ACC112 (cell line): ENCODE data around the gene TTC7B.

Experiments
- H2AFZ ChIP-seq: fragments of 200-600 bp; sonication (generic); one replicate; pipeline ENCODE4 v1.6.0; 2017; ENCODE audit warnings: antibody characterized with exemption, low read length; ENCODE audit not compliant: unreplicated experiment
- H3K27ac ChIP-seq: fragments of 200-600 bp; sonication (generic); 2 replicates; pipeline ENCODE4 v1.5.1; 2014; ENCODE audit warnings: low read depth, mild to moderate bottlenecking, antibody characterized with exemption, low read length, moderate library complexity
- H3K27me3 ChIP-seq: fragments of 200-600 bp; sonication (generic); 2 replicates; pipeline ENCODE4 v1.6.1; 2014; ENCODE audit warnings: mild to moderate bottlenecking, antibody characterized with exemption, low read length, moderate library complexity, mixed read lengths; ENCODE audit not compliant: insufficient read depth
- H3K36me3 ChIP-seq: fragments of 200-600 bp; sonication (generic); 2 replicates; pipeline ENCODE4 v1.6.1; 2016; ENCODE audit warnings: mild to moderate bottlenecking, antibody characterized with exemption, low read length, moderate library complexity, mixed read lengths; ENCODE audit not compliant: insufficient read depth
- H3K4me1 ChIP-seq: fragments of 200-600 bp; sonication (generic); one replicate; pipeline ENCODE4 v1.6.1; 2016; ENCODE audit warnings: low read length, mixed read lengths; ENCODE audit not compliant: insufficient read depth, unreplicated experiment, control insufficient read depth
- H3K4me3 ChIP-seq: fragments of 200-600 bp; sonication (generic); 2 replicates; pipeline ENCODE4 v1.5.1; 2014; ENCODE audit warnings: mild to moderate bottlenecking, low read depth, low read length
- H3K79me2 ChIP-seq: fragments of 200-600 bp; sonication (generic); one replicate; pipeline ENCODE4 v1.6.0; 2016; ENCODE audit warnings: low read length; ENCODE audit not compliant: control insufficient read depth, unreplicated experiment, insufficient read depth

Gene TTC7B

DNA sequence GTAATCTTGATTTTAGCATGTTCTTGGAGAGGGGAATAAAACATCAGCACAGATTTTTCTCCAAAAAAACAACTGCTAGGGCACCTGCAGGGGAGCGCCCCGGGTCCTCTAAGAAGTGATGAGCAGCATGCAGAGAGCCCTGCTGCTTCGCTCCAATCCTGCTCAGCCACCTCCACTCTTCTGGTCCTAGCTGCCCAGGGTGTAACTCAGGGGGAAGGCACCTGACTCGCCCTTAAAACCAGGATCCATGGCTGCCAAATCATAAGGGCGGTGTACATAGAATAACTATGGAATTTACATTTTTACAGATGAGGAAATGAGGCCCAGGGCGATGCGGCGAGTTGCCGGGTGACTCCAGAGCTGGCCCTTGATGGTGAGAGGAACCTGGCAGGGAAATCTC, 214.7 kb downstream of the TTC7B start:
- Histone ChIP-seq H2AFZ (no peak overlapping the region), H3K4me1 (peaks cover 6% of the 10 kb centered on the region), H3K27me3 (no peaks in the 10 kb centered on the region), H3K27ac (no peak overlapping the region), H3K79me2 (no peaks in the 10 kb centered on the region), H3K4me3 (no peak overlapping the region), H3K36me3 (no peaks in the 10 kb centered on the region)

DNA sequence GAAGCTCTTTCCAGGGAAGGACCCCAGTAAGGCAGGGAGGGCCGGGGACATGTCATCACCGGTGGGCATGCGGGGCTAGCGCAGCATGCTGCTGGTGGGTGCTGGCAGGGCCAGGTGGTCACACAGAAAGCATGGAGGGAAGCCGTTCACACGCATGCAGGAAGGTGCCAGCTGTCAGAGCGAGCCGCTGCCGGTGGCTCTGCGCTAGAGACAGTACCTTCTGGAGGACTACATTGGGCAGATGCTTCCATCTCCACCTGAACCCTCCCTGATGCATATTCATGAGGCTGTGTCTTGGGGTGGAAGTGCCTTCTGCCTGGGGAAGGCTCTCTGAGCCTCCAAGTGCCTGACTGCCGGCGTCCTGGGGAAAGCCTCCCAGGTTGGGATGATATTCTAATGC, 215.6 kb downstream of the TTC7B start:
- no peak overlapping the region for H3K4me3 ChIP-seq
- H3K27me3 ChIP-seq, result no peaks in the 10 kb centered on the region
- no peak overlapping the region for H3K27ac ChIP-seq
- H3K4me1 ChIP-seq, result peaks cover 6% of the 10 kb centered on the region
- no peak overlapping the region for H2AFZ ChIP-seq
- no peaks in the 10 kb centered on the region for H3K79me2 ChIP-seq
- no peaks in the 10 kb centered on the region for H3K36me3 ChIP-seq

DNA sequence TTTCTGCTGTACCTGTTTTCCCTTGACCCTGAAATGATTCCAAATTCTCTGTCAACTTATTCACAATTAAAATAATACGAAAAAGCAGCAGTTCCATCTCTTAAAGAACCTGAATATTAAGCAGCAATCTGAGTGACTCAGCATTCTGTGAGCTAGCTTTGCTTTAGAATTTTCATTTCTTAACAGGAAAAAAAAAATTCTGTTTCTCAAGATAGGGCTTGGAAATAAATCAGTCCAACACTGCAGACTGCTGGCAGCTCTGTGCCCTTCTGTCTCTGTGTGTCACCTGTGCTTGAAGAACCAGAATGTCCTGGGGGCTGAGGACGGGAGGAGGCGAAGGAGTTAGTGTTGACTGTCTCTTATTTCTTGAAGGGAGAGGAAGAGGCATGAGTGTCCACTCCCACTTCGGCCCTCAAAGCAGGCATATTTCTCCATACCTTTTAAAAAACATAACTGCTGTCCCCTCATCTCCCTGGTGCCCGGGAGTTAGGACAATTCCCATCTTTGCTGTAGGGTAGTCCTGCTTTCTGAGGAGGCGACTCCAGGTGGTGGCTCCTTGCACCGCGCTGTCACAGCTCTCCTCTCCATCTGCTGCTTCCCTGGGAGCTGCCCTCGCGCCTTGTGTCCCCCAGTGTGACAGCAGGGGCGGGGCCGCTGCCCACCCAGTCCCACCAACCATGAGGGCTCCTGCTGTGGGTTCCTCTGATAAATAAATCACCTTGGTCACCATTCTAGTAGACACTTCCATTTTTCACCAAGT, 216.3 kb downstream of the TTC7B start:
- Histone ChIP-seq H3K79me2 (no peaks in the 10 kb centered on the region), H3K27me3 (no peaks in the 10 kb centered on the region), H3K36me3 (no peaks in the 10 kb centered on the region)

DNA sequence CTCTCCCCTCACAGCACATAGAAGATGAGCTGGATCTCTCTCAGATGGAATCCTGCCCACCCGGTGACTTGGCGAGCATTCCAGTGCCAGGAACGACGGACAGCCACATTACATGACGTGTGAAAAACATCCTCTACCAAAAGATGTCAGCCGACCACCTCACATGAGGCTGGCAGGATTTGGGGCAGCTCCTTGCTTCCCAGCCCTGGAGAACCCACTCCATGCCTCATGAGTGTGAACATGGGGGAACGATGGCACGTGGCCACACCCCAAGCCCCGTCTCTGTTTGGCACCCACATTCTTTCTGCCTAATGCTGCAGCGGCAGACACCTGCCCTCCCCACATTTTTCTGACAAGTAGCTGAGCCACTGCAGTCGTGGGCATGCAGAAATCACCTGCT, 216.9 kb downstream of the TTC7B start:
- H3K27me3 ChIP-seq, result no peaks in the 10 kb centered on the region
- no peak overlapping the region for H3K4me3 ChIP-seq
- no peak overlapping the region for H2AFZ ChIP-seq
- H3K36me3 ChIP-seq, result no peaks in the 10 kb centered on the region
- peaks cover 6% of the 10 kb centered on the region for H3K4me1 ChIP-seq
- no peaks in the 10 kb centered on the region for H3K79me2 ChIP-seq
- no peak overlapping the region for H3K27ac ChIP-seq

More for the DNA sequence above, 216.3 kb downstream of the TTC7B start:
- no peak overlapping the region for H3K4me3 ChIP-seq
- peaks cover 6% of the 10 kb centered on the region for H3K4me1 ChIP-seq
- H3K27ac ChIP-seq, result no peak overlapping the region
- H2AFZ ChIP-seq, result no peak overlapping the region

DNA sequence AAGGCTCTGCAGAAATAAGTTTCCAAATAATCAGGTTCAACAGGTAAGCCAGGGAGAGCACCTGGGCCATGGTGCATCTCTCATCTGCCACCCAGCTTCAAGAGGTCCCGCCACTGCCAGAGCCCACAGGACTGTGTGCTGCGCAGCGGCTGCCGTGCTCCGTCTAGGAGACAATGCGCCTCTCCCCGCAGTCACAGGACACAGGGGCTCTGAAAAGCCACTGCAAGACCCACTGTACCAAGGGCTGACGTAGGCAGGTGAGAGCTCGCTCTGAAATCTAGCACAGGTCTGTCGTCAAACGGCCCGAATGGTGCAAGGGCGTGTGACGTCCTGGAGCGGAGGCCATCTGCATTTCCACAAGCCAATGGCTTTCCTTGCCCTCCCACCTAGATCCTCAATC, 218.3 kb downstream of the TTC7B start:
- Histone ChIP-seq H3K79me2 (no peaks in the 10 kb centered on the region), H3K27me3 (no peaks in the 10 kb centered on the region), H3K36me3 (no peaks in the 10 kb centered on the region), H3K4me3 (no peak overlapping the region), H2AFZ (no peak overlapping the region), H3K4me1 (peaks cover 6% of the 10 kb centered on the region), H3K27ac (no peak overlapping the region)

DNA sequence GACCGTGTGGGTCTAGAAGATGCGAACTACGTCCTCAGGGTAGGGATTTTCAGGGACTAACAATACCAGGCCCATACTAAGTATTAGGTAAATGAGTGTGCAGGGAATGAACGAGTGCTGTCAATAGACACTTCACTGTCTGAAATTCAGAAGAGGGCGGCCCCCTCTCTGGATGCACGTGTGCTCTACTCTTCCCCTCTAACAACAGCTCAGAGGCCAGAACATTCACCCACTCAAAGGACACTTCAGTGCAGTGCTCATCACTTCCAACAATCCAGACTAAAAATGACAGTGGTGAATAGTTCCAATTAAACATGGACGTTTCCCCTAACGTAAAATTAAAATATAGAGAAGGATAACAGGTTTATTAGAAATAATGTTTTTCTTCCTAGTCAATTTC, 219.5 kb downstream of the TTC7B start:
- H3K4me3 ChIP-seq, result no peak overlapping the region
- H3K27me3 ChIP-seq, result no peaks in the 10 kb centered on the region
- H3K27ac ChIP-seq, result no peak overlapping the region
- no peak overlapping the region for H2AFZ ChIP-seq
- H3K79me2 ChIP-seq, result no peaks in the 10 kb centered on the region
- no peaks in the 10 kb centered on the region for H3K36me3 ChIP-seq
- peaks cover 6% of the 10 kb centered on the region for H3K4me1 ChIP-seq

DNA sequence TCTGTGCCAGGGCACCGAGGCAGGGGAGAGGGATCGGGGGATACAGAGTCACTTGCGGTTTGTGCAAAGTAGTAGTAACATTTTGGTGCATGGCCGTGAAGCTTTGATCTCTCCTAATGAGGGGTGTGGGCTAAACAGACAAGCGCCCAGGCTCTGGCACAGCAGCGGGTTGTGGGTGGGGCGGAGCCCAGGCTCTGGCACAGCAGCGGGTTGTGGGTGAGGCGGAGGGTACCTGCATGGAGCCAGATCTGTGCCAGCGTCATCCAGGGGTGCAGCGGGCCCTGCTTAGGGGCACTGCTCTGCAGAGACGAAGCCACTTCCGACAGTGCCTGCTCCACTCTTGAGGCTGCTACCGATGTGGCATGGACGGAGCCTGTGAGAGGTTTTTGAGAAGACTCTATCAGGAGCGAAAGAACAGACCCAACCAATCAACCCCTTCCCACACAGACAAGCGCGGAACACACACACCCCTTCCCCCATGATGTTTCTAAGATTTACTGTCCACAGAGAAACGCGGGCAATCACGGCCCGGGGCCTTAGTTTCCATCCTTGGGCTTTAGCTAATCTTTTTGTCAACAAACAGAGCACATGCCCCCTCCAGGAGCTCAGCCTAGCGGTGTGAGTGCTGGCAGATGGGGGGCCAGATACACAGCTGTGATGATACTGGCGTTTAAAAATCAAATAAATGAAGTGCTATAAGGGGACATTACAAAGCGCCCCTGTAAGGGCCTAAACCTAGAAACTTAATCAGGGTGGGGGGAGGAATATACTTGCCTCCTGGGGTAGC, 222.8 kb downstream of the TTC7B start:
- no peaks in the 10 kb centered on the region for H3K36me3 ChIP-seq
- H3K4me3 ChIP-seq, result no peak overlapping the region
- no peak overlapping the region for H2AFZ ChIP-seq
- H3K27ac ChIP-seq, result no peak overlapping the region
- H3K4me1 ChIP-seq, result no peaks in the 10 kb centered on the region
- no peaks in the 10 kb centered on the region for H3K27me3 ChIP-seq
- no peaks in the 10 kb centered on the region for H3K79me2 ChIP-seq

DNA sequence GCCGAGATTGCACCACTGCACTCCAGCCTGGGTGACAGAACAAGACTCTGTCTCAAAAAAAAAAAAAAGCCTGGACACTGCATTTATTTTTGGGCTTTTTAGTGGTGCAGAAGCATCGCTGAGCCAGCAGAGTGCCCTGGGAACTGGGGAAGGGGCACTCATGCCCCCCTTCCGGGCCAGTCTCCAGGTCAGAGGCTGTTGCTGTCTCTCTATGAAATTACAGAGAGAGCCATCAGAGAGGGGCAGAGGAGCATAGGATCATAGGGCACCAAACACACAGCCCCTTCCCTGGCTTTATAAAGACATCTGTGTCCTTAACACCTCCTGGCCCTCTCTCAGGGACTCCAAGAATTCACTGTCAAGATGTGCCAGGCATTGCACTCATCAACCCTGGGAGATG, 223.6 kb downstream of the TTC7B start:
- no peak overlapping the region for H3K27ac ChIP-seq
- H3K79me2 ChIP-seq, result no peaks in the 10 kb centered on the region

DNA sequence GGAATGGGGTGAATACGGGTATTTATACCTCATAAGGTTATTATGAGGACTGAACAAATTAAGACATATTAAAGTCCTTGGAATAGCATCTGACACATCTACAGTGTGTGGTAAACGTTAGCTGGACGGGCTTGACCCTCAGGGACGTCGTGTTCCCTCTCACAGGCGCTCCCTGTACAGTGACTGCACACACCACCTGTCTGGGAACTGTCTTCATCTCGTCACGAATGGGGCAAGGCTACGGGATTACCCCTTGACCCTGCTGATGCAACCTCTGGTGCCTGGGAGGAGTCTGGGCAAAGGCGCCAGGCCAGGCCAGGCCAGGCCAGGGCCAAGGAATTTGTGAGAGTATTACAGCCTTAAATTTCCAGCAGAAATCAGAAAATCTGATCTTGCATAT, 228.3 kb downstream of the TTC7B start:
- Histone ChIP-seq H3K4me1 (no peaks in the 10 kb centered on the region), H3K36me3 (no peaks in the 10 kb centered on the region), H2AFZ (no peak overlapping the region), H3K27me3 (no peaks in the 10 kb centered on the region), H3K27ac (no peak overlapping the region), H3K4me3 (no peak overlapping the region), H3K79me2 (no peaks in the 10 kb centered on the region)

More for the DNA sequence above, 223.6 kb downstream of the TTC7B start:
- H3K4me3 ChIP-seq, result no peak overlapping the region
- H3K4me1 ChIP-seq, result no peaks in the 10 kb centered on the region
- no peak overlapping the region for H2AFZ ChIP-seq
- H3K27me3 ChIP-seq, result no peaks in the 10 kb centered on the region
- no peaks in the 10 kb centered on the region for H3K36me3 ChIP-seq

DNA sequence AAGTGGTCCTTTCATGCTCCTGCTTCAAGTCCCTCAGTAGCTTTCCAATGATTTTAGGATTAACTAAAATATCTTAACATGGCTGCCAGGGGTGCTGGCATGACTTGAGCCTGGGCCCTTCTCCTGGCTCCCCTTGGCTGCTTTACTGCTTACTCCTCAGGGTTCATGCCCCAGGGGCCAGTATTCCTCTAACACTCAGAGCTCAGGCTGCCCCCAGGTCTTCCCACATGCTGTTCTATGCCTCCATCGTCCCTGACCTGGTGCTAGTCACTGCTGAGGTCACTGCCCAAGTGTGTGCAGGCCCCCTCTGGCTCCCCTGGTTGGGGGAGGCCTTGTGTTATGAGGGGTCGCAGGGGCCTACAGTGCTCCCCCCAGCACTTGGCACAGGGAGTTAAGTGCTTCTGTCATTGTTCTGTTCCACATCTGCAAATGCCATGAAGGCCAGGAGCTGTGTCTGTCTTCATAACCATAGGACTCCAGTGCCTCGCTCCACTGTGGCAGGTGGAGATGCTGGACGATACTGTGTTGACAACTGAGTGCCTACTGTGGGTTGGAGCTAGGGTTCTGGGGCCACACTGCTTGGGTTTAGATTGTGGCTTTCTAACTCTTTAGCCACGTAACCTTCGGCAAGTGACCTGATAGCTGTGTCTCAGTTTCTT, 228.8 kb downstream of the TTC7B start:
- no peaks in the 10 kb centered on the region for H3K27me3 ChIP-seq
- no peaks in the 10 kb centered on the region for H3K4me1 ChIP-seq
- no peak overlapping the region for H2AFZ ChIP-seq
- H3K79me2 ChIP-seq, result no peaks in the 10 kb centered on the region
- no peaks in the 10 kb centered on the region for H3K36me3 ChIP-seq
- H3K27ac ChIP-seq, result no peak overlapping the region
- H3K4me3 ChIP-seq, result no peak overlapping the region
